Astrocyte (in vitro differentiated cells and primary cell): ENCODE data around the gene RNASE12.

Source experiments
- CTCF ChIP-seq: IDR thresholded peaks from 2 replicates; pipeline ENCODE4 v1.5.1; 2011; ENCODE audit warnings: low read depth, mild to moderate bottlenecking, inconsistent platforms, low read length, moderate library complexity; ENCODE audit not compliant: insufficient read depth
- EZH2 ChIP-seq: IDR thresholded peaks from 2 replicates; pipeline ENCODE4 v1.6.1; 2012; ENCODE audit warnings: mild to moderate bottlenecking, low read length, inconsistent platforms; ENCODE audit not compliant: insufficient read depth

DNA sequence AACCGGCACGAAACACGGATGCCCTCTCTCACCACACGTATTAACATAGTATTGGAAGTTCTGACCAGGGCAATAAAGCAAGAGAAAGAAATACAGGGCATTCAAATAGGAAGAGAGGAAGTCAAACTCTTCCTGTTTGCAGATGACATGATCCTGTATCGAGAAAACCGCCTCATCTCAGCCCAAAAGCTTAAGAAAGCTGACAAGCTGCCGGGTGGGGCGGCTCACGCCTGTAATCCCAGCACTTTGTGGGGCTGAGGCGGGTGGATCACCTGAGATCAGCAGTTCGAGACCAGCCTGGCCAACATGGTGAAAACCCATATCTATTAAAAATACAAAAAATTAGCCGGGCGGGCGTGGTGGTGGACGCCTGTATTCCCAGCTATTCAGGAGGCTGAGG lies 32.6 kb upstream of the RNASE12 start:
- no peak for TF ChIP-seq CTCF
- TF ChIP-seq EZH2: no peak
